H1 (cell line): ENCODE results near the gene SLC26A11. TPM values are rescaled to one million over a fixed set of nuclear protein-coding genes. Genes with fewer than 3 reads are reported as not detected.

Source experiments
- BRCA1 ChIP-seq: IDR thresholded peaks from 2 replicates; pipeline ENCODE4 v1.6.1; 2012; ENCODE audit warnings: low read depth, low read length, improper control_type of control experiment
- EP300 ChIP-seq, 2 experiments: IDR thresholded peaks; 1 replicate in 1 of 2; 2 replicates in 1 of 2; pipeline ENCODE4 v1.6.1; 2011 to 2012; ENCODE audit warnings: low read depth in 2 of 2, low read length in 2 of 2, mild to moderate bottlenecking in 2 of 2, borderline replicate concordance in 1 of 2, inconsistent platforms in 1 of 2, moderate library complexity in 1 of 2
- JUN ChIP-seq: IDR thresholded peaks from 2 replicates; pipeline ENCODE4 v1.6.1; 2011; ENCODE audit warnings: low read depth, mild to moderate bottlenecking, improper control_type of control experiment, low read length
- polyA plus RNA-seq, 7 experiments: library from polyadenylated mRNA; depleted of rRNA in 3 of 7; stranded (reverse) in 5 of 7; unstranded in 2 of 7; fragments of >200 nt in 5 of 7; fragments of 200-250 nt in 2 of 7; gene quantifications; 1 replicate in 5 of 7; 2 replicates in 1 of 7; 4 replicates in 1 of 7; pipeline versions ENCODE4 v1.2.1 to v1.2.3, GENCODE V29; 2011 to 2013; ENCODE audit warnings: missing spikeins in 2 of 7, mixed read lengths in 2 of 7
- total RNA-seq: library from RNA; stranded (reverse); fragmentation: NEBNext Ultra II Directional; extraction: Animal tissue kit (Norgen Biotek cat#: 25700); gene quantifications from 2 replicates; pipeline ENCODE4 v1.2.1, GENCODE V29; 2021

Gene SLC26A11
- total and polyA plus RNA-seq, 2 of the 8 experiments (the other 6 are each of a cell fraction or from before 2014, with no cell fraction given) = 15.5 to 25.9 TPM

DNA sequence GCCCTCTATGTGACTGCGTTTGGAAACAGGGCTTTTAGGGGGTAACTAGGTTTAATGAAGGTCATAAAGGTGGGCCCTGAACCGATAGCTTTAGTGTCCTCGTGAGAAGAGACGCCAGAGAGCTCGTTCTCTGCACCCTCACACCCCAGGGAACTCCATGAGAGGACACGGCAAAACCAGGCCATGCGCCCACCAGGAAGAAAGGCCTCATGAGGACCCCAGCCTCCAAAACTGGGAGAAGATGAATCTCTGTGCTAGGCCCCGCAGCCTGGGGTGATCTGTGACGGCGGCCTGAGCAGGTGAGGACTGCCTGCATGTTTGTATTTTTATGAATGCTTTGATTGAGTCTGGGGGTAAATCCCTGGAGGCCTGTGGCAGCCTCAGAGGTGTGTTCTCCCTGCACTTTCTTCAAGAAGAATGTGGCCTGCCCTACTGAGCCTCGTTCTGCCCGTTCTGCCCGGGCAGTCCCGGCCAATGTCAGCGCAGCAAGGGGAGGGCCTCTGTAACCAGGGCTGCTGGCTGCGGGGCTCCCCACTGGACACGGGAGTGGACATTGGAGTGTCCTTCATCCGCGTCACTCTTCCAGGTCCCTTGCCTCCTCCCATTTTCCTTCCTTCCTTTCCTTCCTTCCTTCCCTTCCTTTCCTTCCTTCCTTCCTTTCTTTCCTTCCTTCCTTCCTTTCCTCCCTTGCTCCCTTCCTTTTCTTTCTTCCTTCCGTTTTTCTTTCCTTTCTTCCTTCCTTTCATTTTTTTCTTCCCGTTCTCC, 33.6 kb downstream of the SLC26A11 start (continued):
- TF ChIP-seq EP300 (IDR thresholded peaks at IDR 0.05; ENCODE audit: borderline replicate concordance in 1 of 2, low read depth in 2 of 2, low read length in 2 of 2) = no peak
- TF ChIP-seq JUN = no peak
- no peak for TF ChIP-seq BRCA1
